ENCODE measurements around the gene TNXB.
A peak's percentile ranks its signal among the peaks of the same experiment; 100 is the strongest.

The TNXB gene

DNA sequence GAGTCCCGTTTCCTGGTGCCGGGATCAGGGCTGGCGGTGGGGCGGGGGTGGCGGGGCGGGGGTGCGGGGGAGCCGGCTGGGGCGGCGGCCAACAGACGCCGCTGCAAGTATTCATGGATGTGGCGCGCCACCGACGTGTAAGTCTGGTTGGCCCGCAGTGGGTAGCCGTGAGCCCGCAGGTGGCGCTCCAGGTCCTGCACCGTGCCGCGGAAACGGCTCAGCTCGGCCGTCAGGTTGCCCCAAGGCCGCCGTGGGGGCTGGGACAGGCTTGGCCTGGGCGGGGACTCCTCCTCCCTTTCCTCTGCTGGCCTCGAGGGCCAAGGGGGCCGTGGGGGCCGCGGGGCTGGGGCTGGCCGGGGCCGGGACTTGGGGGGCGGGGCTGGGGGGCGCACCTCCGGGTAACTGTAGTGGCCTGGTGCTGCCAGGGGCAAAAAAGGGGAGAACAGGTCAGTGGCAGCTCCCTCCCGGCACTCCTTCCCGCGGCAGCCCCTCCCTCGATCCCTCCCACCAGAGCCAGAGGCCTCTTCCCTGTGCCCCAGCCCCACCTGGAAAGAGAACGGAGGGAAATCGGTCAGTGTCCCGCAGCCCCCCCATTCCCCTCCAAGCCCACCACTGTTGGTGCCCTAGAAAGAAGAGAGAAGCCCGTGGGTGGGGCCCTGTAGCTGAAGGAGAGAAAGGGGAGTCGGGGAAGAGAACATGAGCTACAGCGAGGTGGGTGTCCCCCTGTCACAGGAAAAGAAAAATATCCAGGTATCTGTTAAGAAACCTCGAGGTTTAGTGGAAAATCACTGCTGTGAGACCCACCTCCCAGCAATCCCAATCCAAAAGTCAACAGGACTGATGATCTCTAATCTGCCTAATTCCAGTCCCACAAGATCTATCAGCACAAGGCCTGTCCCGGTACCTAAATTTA lies 21.3 kb downstream of the TNXB start:
- no peaks in the 10 kb centered on the region for H3K36me3 ChIP-seq (ENCODE audit: insufficient read depth)
- H3K4me1 ChIP-seq (ENCODE audit: low read depth, poor library complexity, severe bottlenecking), result peaks cover 11% of the 10 kb centered on the region
- no peaks in the 10 kb centered on the region for H3K79me2 ChIP-seq (ENCODE audit: insufficient read depth, low read depth)
- H3K9ac ChIP-seq, result no peak overlapping the region
- peaks cover 55% of the 10 kb centered on the region; the same call in 1 of the 2 replicates for H3K27me3 ChIP-seq (ENCODE audit: insufficient read depth, low read depth)
- H3K4me2 ChIP-seq, result no peak overlapping the region
- no peak overlapping the region for H3K4me3 ChIP-seq (IDR thresholded peaks at IDR 0.05; ENCODE audit: insufficient read depth, low read depth, low read length)
- no peak overlapping the region for H3K27ac ChIP-seq
- no peak for TF ChIP-seq CTCF (conservative IDR thresholded peaks at IDR 0.05; ENCODE audit: low read depth, low read length)
- H2AFZ ChIP-seq (ENCODE audit: low read depth), result no peak overlapping the region
- no peaks in the 10 kb centered on the region for H4K20me1 ChIP-seq (ENCODE audit: insufficient read depth)

DNA sequence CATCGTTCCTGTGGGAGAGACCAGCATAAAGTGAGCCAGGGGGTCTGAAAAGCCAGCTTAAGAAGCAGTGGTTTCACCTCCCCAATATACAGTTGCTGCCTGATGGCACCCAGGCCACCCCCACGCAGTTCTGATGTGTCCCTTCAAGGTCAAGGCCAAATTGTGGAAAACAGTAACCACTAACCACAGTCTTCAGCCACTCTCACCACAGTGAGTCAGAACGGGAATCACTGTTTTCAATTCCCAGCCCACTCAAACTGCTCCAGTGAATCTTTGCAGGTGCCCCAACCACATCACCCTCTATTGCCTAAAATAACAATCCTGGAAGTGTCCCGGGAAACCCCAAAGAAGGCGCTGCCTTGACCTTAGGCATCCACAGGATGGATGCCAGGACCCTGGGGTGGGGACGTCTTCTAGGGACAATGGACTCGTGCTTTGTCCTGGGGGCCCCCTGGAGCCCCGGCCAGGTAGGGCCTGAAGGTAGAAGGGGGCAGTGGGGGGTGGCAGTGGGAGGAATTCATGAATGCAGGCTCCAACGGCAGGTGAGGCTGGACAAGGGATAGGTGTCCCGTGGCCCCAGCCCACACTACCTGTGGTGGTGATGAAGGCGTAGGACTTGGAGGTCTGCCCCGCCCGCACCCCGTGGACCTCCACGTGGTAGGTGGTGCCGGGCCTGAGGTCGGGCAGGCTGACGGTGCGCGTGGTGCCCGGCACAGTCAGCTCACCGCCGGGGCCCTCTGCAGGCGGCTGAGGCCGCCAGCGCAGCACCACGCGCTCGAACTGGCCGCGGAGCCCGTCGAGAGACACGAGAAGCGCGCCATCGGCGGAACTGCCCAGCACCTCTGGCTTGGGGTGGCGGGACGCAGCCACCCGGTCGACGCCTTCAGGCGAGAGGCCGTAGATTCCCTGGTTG lies 22.2 kb downstream of the TNXB start:
- peaks cover 11% of the 10 kb centered on the region for H3K4me1 ChIP-seq (ENCODE audit: low read depth, poor library complexity, severe bottlenecking)
- H3K79me2 ChIP-seq (ENCODE audit: insufficient read depth, low read depth), result no peaks in the 10 kb centered on the region
- H3K27me3 ChIP-seq (ENCODE audit: insufficient read depth, low read depth), result peaks cover 57% of the 10 kb centered on the region; the same call in 1 of the 2 replicates
- no peak overlapping the region for H3K9ac ChIP-seq
- H3K36me3 ChIP-seq (ENCODE audit: insufficient read depth), result no peaks in the 10 kb centered on the region
- H3K27ac ChIP-seq, result no peak overlapping the region
- H3K4me2 ChIP-seq, result peak overlapping the region; percentile 21; the same call in 1 of the 2 replicates
- no peak for TF ChIP-seq CTCF (conservative IDR thresholded peaks at IDR 0.05; ENCODE audit: low read depth, low read length)
- no peak overlapping the region for H3K4me3 ChIP-seq (IDR thresholded peaks at IDR 0.05; ENCODE audit: insufficient read depth, low read depth, low read length)
- no peak overlapping the region for H2AFZ ChIP-seq (ENCODE audit: low read depth)
- H4K20me1 ChIP-seq (ENCODE audit: insufficient read depth), result no peaks in the 10 kb centered on the region

DNA sequence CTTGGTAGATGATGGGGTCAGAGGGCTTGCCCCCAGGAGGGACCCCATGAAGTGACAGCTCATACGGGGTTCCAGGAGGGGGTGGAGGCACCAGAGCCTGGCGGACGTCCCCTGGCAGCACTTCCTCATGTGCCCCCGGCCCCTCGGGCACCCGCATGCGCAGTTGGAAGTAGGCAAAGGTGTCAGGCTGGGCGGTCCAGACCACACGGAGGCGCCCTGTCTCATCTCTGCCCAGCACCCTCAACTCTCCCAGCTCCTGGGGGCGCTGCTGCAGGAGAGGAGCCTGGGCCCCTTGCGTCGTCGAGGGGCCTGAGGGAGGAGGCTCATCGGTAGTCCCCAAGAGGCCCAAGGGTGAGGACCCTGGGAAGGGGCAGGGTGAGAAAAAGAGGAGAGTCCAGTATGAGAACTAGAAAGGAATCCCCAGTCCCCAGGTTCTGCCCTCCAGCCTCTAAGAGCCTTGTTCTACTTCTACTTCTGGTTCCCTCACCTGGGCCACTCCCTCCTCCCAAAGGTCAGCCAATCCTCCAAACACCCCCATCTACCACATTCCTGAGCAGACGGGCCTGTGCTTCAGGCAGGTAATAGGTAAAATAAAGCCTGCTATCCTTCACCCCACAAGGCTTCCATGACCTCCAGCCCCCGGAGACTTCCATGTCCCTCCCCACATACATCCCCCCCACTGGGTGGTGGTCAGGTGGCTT lies 23.2 kb downstream of the TNXB start:
- Histone ChIP-seq H4K20me1 (ENCODE audit: insufficient read depth) (no peaks in the 10 kb centered on the region), H3K27ac (no peak overlapping the region), H3K27me3 (ENCODE audit: insufficient read depth, low read depth) (peaks cover 63% of the 10 kb centered on the region; the same call in 1 of the 2 replicates), H2AFZ (ENCODE audit: low read depth) (no peak overlapping the region), H3K36me3 (ENCODE audit: insufficient read depth) (no peaks in the 10 kb centered on the region), H3K4me2 (peak overlapping the region; percentile 21; the same call in 1 of the 2 replicates), H3K4me1 (ENCODE audit: low read depth, poor library complexity, severe bottlenecking) (peaks cover 11% of the 10 kb centered on the region), H3K9ac (no peak overlapping the region), H3K4me3 (IDR thresholded peaks at IDR 0.05; ENCODE audit: insufficient read depth, low read depth, low read length) (no peak overlapping the region), H3K79me2 (ENCODE audit: insufficient read depth, low read depth) (no peaks in the 10 kb centered on the region)
- TF ChIP-seq CTCF (conservative IDR thresholded peaks at IDR 0.05; ENCODE audit: low read depth, low read length), result no peak

- Histone ChIP-seq H3K4me2 (no peak overlapping the region), H3K27ac (no peak overlapping the region), H3K79me2 (ENCODE audit: insufficient read depth, low read depth) (no peaks in the 10 kb centered on the region), H3K27me3 (ENCODE audit: insufficient read depth, low read depth) (peaks cover 62% of the 10 kb centered on the region; the same call in 1 of the 2 replicates), H3K4me1 (ENCODE audit: low read depth, poor library complexity, severe bottlenecking) (peaks cover 11% of the 10 kb centered on the region), H3K9ac (no peak overlapping the region), H2AFZ (ENCODE audit: low read depth) (no peak overlapping the region), H4K20me1 (ENCODE audit: insufficient read depth) (no peaks in the 10 kb centered on the region), H3K36me3 (ENCODE audit: insufficient read depth) (no peaks in the 10 kb centered on the region), H3K4me3 (IDR thresholded peaks at IDR 0.05; ENCODE audit: insufficient read depth, low read depth, low read length) (no peak overlapping the region)
- TF ChIP-seq CTCF (conservative IDR thresholded peaks at IDR 0.05; ENCODE audit: low read depth, low read length), result no peak
Measured at GRCh38 chr6:32084780-32085179, 24.4 kb downstream of the TNXB start.

Data from KMS-11 (cell line).